Thoracic aorta (tissue), 2 donors: ENCODE data around the gene SLCO4A1. TPM values are rescaled to one million over a fixed set of nuclear protein-coding genes. Genes with fewer than 3 reads are reported as not detected.

Experiments
- ATAC-seq: fragments of 150-250 bp; one replicate; pipeline ENCODE4 v1.8.0; 2017; ENCODE audit warnings: low read depth; ENCODE audit not compliant: insufficient number of reproducible peaks, low FRiP score
- DNase-seq: peaks from one replicate; pipeline ENCODE4 v3.0.0-alpha.2; 2020; ENCODE audit warnings: low spot score
- H3K27ac ChIP-seq, 2 donors: fragments of 200-600 bp; sonication (generic); 1 replicate in 1 of 2; 2 replicates in 1 of 2; pipeline ENCODE4 v1.5.1; 2016; ENCODE audit warnings: mild to moderate bottlenecking in 2 of 2, moderate library complexity in 2 of 2
- H3K27me3 ChIP-seq: fragments of 200-600 bp; sonication (generic); replicated peaks from 2 replicates; pipeline ENCODE4 v1.6.0; 2016; ENCODE audit warnings: mild to moderate bottlenecking; ENCODE audit not compliant: insufficient read depth
- H3K36me3 ChIP-seq: fragments of 200-600 bp; sonication (generic); one replicate; pipeline ENCODE4 v1.5.1; 2016
- H3K4me1 ChIP-seq, 2 donors: fragments of 200-600 bp; sonication (generic); 1 replicate in 1 of 2; 2 replicates in 1 of 2; pipeline versions ENCODE4 v1.5.1 to v1.6.0; 2016; ENCODE audit warnings: low read depth in 2 of 2, mild to moderate bottlenecking in 1 of 2; ENCODE audit not compliant: control insufficient read depth in 1 of 2
- H3K4me3 ChIP-seq: fragments of 200-600 bp; sonication (generic); 2 replicates; pipeline ENCODE4 v1.5.1; 2016; ENCODE audit warnings: mild to moderate bottlenecking
- H3K9me3 ChIP-seq: fragments of 200-600 bp; sonication (generic); 2 replicates; pipeline ENCODE4 v1.5.1; 2016
- CTCF ChIP-seq: fragments of 200-600 bp; sonication (generic); IDR thresholded peaks from one replicate; pipeline ENCODE4 v1.5.1; 2019; ENCODE audit warnings: antibody characterized with exemption
- total RNA-seq, 2 donors: library from RNA; depleted of rRNA; stranded (reverse); fragments of >200 nt; gene quantifications; one replicate each; pipeline versions ENCODE4 v1.1.0 to v1.2.3, GENCODE V29; 2016

The SLCO4A1 gene
- total RNA-seq, 2 donors from 2014 or later = 22.1 to 26.0 TPM

- no peak for ATAC-seq
- no peaks in the 10 kb centered on the region for H3K36me3 ChIP-seq
- no peak for TF ChIP-seq CTCF
These were observed 29.5 kb downstream of the SLCO4A1 start for GRCh38 chr20:62671765-62672164.

GRCh38 chr20:62674370-62674769 lies 32.1 kb downstream of the SLCO4A1 start:
- H3K4me1 ChIP-seq = no peaks in the 10 kb centered on the region
- H3K27me3 ChIP-seq = no peaks in the 10 kb centered on the region
- no peak overlapping the region for H3K4me3 ChIP-seq
- no peak overlapping the region for H3K27ac ChIP-seq
- no peak for DNase-seq
- ATAC-seq = no peak
- H3K36me3 ChIP-seq = no peaks in the 10 kb centered on the region
- no peak for TF ChIP-seq CTCF
- H3K9me3 ChIP-seq = no peaks in the 10 kb centered on the region

More at GRCh38 chr20:62671765-62672164, 29.5 kb downstream of the SLCO4A1 start:
- no peak for DNase-seq
- no peaks in the 10 kb centered on the region for H3K4me1 ChIP-seq
- H3K27me3 ChIP-seq = no peaks in the 10 kb centered on the region
- no peaks in the 10 kb centered on the region for H3K9me3 ChIP-seq
- no peak overlapping the region for H3K4me3 ChIP-seq
- no peak overlapping the region for H3K27ac ChIP-seq

- no peak for DNase-seq
- Histone ChIP-seq H3K27ac (no peak overlapping the region), H3K9me3 (peaks cover 4% of the 10 kb centered on the region), H3K4me3 (no peak overlapping the region), H3K27me3 (no peaks in the 10 kb centered on the region), H3K4me1 (no peaks in the 10 kb centered on the region), H3K36me3 (no peaks in the 10 kb centered on the region)
- no peak for TF ChIP-seq CTCF
- ATAC-seq = no peak
These were observed 33.0 kb downstream of the SLCO4A1 start for GRCh38 chr20:62675156-62675876.

- ATAC-seq = no peak
- Histone ChIP-seq H3K9me3 (peaks cover 4% of the 10 kb centered on the region), H3K36me3 (no peaks in the 10 kb centered on the region), H3K27ac (no peak overlapping the region), H3K27me3 (no peaks in the 10 kb centered on the region), H3K4me3 (no peak overlapping the region), H3K4me1 (no peaks in the 10 kb centered on the region)
- DNase-seq = no peak
- TF ChIP-seq CTCF = no peak
These were observed 33.6 kb downstream of the SLCO4A1 start for GRCh38 chr20:62675877-62676260.

- no peaks in the 10 kb centered on the region for H3K36me3 ChIP-seq
- H3K9me3 ChIP-seq = peaks cover 4% of the 10 kb centered on the region
- no peak overlapping the region for H3K27ac ChIP-seq
- H3K4me1 ChIP-seq = no peaks in the 10 kb centered on the region
- H3K27me3 ChIP-seq = no peaks in the 10 kb centered on the region
- H3K4me3 ChIP-seq = no peak overlapping the region
- TF ChIP-seq CTCF = no peak
- no peak for ATAC-seq
- DNase-seq = no peak
These were observed 34.7 kb downstream of the SLCO4A1 start for GRCh38 chr20:62676976-62677375.
